ENCODE results near the gene HHATL. TPM values are rescaled to one million over a fixed set of nuclear protein-coding genes. Genes with fewer than 3 reads are reported as not detected.
A peak's percentile ranks its signal among the peaks of the same experiment; 100 is the strongest.

Gene HHATL
- total RNA-seq, 1 donor from 2014 or later, result 1.0 TPM

- H3K9me3 ChIP-seq, result no peaks in the 10 kb centered on the region
- TF ChIP-seq CTCF (IDR thresholded peaks at IDR 0.05), result no peak
- intact Hi-C loops (cut with DNase I), result no loop called here
These were observed 5.1 kb downstream of the HHATL start for GRCh38 chr3:42697289-42698051.

GRCh38 chr3:42696356-42697288 lies 6.0 kb downstream of the HHATL start:
- DNase-seq (peak; percentile 24), ATAC-seq (no peak)
- no peak for TF ChIP-seq CTCF (IDR thresholded peaks at IDR 0.05)
- no peak overlapping the region for H3K4me3 ChIP-seq
- intact Hi-C loops (cut with DNase I), result no loop called here
- no peaks in the 10 kb centered on the region for H3K27me3 ChIP-seq (ENCODE audit: low read depth)
- H3K9me3 ChIP-seq, result no peaks in the 10 kb centered on the region
- no peaks in the 10 kb centered on the region for H3K36me3 ChIP-seq
- H3K27ac ChIP-seq, result no peak overlapping the region
- H3K4me1 ChIP-seq, result no peaks in the 10 kb centered on the region

More at GRCh38 chr3:42697289-42698051, 5.1 kb downstream of the HHATL start:
- Histone ChIP-seq H3K4me3 (no peak overlapping the region), H3K36me3 (no peaks in the 10 kb centered on the region), H3K27ac (no peak overlapping the region), H3K4me1 (no peaks in the 10 kb centered on the region), H3K27me3 (ENCODE audit: low read depth) (no peaks in the 10 kb centered on the region)
- DNase-seq (peak; percentile 19), ATAC-seq (no peak)

GRCh38 chr3:42694366-42694765 lies 8.2 kb downstream of the HHATL start:
- intact Hi-C loops (cut with DNase I), result no loop called here
- Histone ChIP-seq H3K36me3 (no peaks in the 10 kb centered on the region), H3K4me3 (no peak overlapping the region), H3K27me3 (ENCODE audit: low read depth) (no peaks in the 10 kb centered on the region), H3K4me1 (no peaks in the 10 kb centered on the region), H3K27ac (no peak overlapping the region), H3K9me3 (no peaks in the 10 kb centered on the region)
- DNase-seq, result no peak
- no peak for ATAC-seq
- no peak for TF ChIP-seq CTCF (IDR thresholded peaks at IDR 0.05)

GRCh38 chr3:42693530-42693930 lies 9.1 kb downstream of the HHATL start:
- no peak for TF ChIP-seq CTCF (IDR thresholded peaks at IDR 0.05)
- DNase-seq, result peak; percentile 24
- no peak overlapping the region for H3K27ac ChIP-seq
- no peak overlapping the region for H3K4me3 ChIP-seq
- no peaks in the 10 kb centered on the region for H3K9me3 ChIP-seq
- H3K36me3 ChIP-seq, result no peaks in the 10 kb centered on the region
- intact Hi-C loops (cut with DNase I), result no loop called here
- no peaks in the 10 kb centered on the region for H3K4me1 ChIP-seq
- no peak for ATAC-seq
- H3K27me3 ChIP-seq (ENCODE audit: low read depth), result no peaks in the 10 kb centered on the region

- no peak overlapping the region for H3K4me3 ChIP-seq
- ATAC-seq, result no peak
- intact Hi-C loops (cut with DNase I), result no loop called here
These were observed 9.7 kb downstream of the HHATL start for GRCh38 chr3:42692667-42693529.

More at GRCh38 chr3:42692667-42693529, 9.7 kb downstream of the HHATL start:
- no peaks in the 10 kb centered on the region for H3K9me3 ChIP-seq
- TF ChIP-seq CTCF (IDR thresholded peaks at IDR 0.05), result no peak
- no peaks in the 10 kb centered on the region for H3K36me3 ChIP-seq
- no peak overlapping the region for H3K27ac ChIP-seq
- no peaks in the 10 kb centered on the region for H3K4me1 ChIP-seq
- H3K27me3 ChIP-seq (ENCODE audit: low read depth), result no peaks in the 10 kb centered on the region
- peak; percentile 13 for DNase-seq

Measured in lower lobe of right lung (tissue), 2 donors.